A549 (cell line): ENCODE data around the gene AUTS2.

Experiments used
- BCL3 ChIP-seq: fragments of >200 bp; sonication (Bioruptor Twin); formaldehyde crosslinking; IDR thresholded peaks from 3 replicates; pipeline ENCODE4 v1.6.1; 2016
- BHLHE40 ChIP-seq: IDR thresholded peaks from 2 replicates; pipeline ENCODE4 v1.6.1; 2012; ENCODE audit warnings: low read depth, low read length, inconsistent platforms
- CEBPB ChIP-seq, 2 experiments: fragments of >200 bp in 1 of 2; sonication (Bioruptor Twin) in 1 of 2; formaldehyde crosslinking in 1 of 2; IDR thresholded peaks; 2 replicates each; pipeline ENCODE4 v1.6.1; 2012 to 2016
- EP300 ChIP-seq, 2 experiments: fragments of >200 bp; sonication (Bioruptor Twin); formaldehyde crosslinking; IDR thresholded peaks; 2 replicates in 1 of 2; 3 replicates in 1 of 2; pipeline ENCODE4 v1.6.1; 2016 to 2017
- JUN ChIP-seq, 2 experiments: fragments of >200 bp; sonication (Bioruptor Twin); formaldehyde crosslinking; IDR thresholded peaks; 2 replicates in 1 of 2; 3 replicates in 1 of 2; pipeline ENCODE4 v1.6.1; 2016 to 2017
- KDM5A ChIP-seq: fragments of 200-600 bp; sonication (generic); IDR thresholded peaks from 2 replicates; pipeline ENCODE4 v1.6.1; 2016; ENCODE audit warnings: antibody characterized with exemption, mild to moderate bottlenecking
- MAFK ChIP-seq: fragments of 450-650 bp; IDR thresholded peaks from 2 replicates; pipeline ENCODE4 v1.6.1; 2014; ENCODE audit not compliant: partially characterized antibody
- MAX ChIP-seq: IDR thresholded peaks from 2 replicates; pipeline ENCODE4 v1.6.1; 2012
- MAZ ChIP-seq: fragments of 150-350 bp; IDR thresholded peaks from 2 replicates; pipeline ENCODE4 v1.6.1; 2014; ENCODE audit warnings: antibody characterized with exemption, low read depth, low read length, borderline replicate concordance
- POLR2A ChIP-seq: IDR thresholded peaks from 2 replicates; pipeline ENCODE4 v1.6.1; 2012; ENCODE audit warnings: mild to moderate bottlenecking, low read length
- RCOR1 ChIP-seq: fragments of 150-350 bp; IDR thresholded peaks from 2 replicates; pipeline ENCODE4 v1.6.1; 2014; ENCODE audit warnings: antibody characterized with exemption, low read length, low read depth
- RFX5 ChIP-seq: fragments of 450-650 bp; IDR thresholded peaks from 2 replicates; pipeline ENCODE4 v1.7.1; 2014; ENCODE audit warnings: antibody characterized with exemption, mild to moderate bottlenecking, moderate library complexity
- ZC3H11A ChIP-seq: fragments of 450-650 bp; IDR thresholded peaks from 2 replicates; pipeline ENCODE4 v1.6.1; 2014; ENCODE audit warnings: antibody characterized with exemption, mild to moderate bottlenecking
- TF ChIP-seq, protein P1 (sequence below): fragments of >200 bp; sonication (Bioruptor Twin); formaldehyde crosslinking; IDR thresholded peaks from 3 replicates; pipeline ENCODE4 v1.5.1; 2016

GRCh38 chr7:70582927-70583895 lies 984.9 kb downstream of the AUTS2 start:
- TF ChIP-seq, protein P1, sequence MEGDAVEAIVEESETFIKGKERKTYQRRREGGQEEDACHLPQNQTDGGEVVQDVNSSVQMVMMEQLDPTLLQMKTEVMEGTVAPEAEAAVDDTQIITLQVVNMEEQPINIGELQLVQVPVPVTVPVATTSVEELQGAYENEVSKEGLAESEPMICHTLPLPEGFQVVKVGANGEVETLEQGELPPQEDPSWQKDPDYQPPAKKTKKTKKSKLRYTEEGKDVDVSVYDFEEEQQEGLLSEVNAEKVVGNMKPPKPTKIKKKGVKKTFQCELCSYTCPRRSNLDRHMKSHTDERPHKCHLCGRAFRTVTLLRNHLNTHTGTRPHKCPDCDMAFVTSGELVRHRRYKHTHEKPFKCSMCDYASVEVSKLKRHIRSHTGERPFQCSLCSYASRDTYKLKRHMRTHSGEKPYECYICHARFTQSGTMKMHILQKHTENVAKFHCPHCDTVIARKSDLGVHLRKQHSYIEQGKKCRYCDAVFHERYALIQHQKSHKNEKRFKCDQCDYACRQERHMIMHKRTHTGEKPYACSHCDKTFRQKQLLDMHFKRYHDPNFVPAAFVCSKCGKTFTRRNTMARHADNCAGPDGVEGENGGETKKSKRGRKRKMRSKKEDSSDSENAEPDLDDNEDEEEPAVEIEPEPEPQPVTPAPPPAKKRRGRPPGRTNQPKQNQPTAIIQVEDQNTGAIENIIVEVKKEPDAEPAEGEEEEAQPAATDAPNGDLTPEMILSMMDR, result no peak
- TF ChIP-seq POLR2A (no peak), ZC3H11A (no peak), RFX5 (no peak), EP300 (IDR thresholded peaks at IDR 0.05) (no peak), CEBPB (IDR thresholded peaks at IDR 0.05) (no peak), BHLHE40 (no peak), MAZ (no peak), MAX (no peak), MAFK (no peak), JUN (IDR thresholded peaks at IDR 0.05) (no peak), BCL3 (no peak), RCOR1 (no peak), KDM5A (no peak)
